Measurements from ENCODE around the gene IFNG-AS1.

Gene IFNG-AS1

DNA sequence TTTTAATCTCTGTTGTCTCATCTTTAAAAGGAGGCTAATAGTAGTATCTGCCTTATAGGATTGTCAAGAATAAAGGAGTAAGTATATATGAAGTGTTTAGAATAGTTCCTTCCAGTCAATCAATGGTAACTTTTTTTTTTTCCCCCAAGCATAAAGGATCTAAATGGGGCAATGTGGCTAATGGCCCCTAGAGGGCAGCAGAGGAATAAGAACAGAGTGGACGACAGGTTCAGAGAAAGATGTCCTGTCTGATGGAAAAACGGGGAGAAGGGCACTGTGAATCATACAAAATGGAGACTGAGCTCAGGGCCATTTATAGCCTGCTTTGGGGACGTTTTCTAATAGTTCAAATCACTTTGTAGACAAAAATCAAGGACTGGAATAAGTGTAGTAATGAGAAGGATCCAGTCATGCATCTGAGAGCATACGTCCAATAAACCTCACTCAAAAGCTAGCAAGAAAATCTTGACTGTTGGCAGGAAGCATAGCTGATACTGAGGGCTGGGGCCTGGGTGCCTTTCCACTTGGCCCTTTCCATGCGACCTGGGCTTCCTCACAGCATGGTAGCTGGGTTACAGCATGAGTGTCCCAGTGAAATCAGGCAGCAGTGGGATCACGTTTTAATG lies 51.3 kb downstream of the IFNG-AS1 start:
- DNase-seq: peak; percentile 79

DNA sequence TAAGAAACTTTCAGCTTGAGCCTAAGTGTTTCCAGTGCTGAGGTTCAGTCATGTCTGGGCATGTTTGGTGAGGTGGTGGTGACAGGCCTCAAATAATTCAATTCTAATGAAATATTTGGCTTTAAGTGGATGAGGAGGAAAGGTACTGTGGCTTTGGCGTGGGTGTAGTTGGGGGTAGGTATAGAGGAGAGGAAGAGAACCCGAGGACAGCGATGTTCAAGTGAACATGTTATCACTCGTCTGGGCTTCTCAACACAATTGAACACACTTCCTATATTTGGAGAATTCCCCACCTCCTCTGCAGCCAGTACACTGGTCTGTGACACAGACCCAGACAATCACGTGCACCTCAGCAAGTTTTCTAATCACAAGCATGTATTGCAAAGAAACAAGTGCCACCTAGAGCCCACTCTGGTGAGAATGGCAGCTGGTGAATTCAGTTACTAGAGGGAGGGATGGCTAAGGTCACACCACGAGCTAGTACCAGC lies 53.0 kb downstream of the IFNG-AS1 start:
- DNase-seq: no peak

DNA sequence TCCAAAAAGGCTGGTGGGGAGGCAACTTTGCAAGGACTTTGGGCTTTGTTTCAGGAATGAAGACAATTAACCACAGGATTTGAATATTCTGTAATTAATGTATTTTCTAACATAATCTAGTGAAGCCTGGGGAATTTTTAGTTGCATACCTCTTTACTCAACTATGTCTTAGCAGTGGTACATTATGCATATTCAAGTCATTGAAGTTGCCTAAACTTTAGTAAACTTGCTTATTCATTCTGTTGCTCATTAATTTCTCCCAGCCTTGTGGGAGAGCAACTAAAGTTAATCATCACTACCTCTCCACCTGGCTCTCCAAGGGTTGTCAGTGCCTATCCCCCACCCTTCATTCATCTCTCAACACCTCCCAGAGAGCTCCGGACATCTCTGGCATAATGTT lies 54.2 kb downstream of the IFNG-AS1 start:
- no peak for DNase-seq

DNA sequence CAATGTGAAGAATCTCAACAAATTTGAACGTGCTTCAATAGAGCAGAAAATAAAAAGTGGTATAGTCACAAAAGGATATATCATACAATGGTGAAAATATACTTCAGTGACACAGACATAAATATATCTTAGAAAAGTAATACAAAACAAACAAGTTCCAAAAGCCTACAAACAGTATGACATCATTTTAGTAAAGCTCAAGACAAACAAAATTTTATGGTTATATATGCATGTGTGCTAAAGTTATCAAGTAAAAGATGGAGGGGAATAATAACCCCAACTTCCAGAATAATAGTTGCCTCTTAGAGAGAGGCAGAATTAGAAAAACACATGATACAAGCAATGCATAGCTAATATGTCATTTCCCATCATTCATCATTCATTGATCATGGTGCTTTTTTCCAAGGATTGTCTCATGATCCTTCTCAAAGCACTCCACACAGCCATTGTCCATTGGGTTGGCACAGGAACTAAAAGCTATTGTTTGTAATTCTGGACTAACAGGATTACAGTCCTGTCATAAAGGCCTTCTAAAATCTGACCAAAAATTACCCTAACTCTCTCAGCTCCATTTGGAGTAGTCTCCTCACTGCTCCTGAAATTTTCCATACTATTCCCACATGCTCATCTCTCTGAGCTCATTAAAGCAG lies 59.5 kb downstream of the IFNG-AS1 start:
- no peak for DNase-seq

DNA sequence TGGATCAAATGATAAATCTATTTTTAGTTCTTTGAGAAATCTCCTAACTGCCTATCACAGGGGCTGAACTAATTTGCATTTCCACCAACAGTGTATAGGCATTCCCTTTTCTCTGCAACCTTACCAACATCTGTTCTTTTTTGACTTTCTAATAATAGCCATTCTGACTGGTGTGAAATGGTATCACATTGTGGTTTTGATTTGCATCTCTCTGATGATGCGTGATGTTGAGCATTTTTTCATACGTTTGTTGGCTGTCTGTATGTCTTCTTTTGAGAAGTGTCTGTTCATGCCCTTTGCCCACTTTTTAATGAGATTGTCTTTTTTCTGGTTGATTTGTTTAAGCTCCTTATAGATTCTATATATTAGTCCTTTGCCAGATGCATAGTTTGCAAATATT lies 67.1 kb downstream of the IFNG-AS1 start:
- DNase-seq: no peak

DNA sequence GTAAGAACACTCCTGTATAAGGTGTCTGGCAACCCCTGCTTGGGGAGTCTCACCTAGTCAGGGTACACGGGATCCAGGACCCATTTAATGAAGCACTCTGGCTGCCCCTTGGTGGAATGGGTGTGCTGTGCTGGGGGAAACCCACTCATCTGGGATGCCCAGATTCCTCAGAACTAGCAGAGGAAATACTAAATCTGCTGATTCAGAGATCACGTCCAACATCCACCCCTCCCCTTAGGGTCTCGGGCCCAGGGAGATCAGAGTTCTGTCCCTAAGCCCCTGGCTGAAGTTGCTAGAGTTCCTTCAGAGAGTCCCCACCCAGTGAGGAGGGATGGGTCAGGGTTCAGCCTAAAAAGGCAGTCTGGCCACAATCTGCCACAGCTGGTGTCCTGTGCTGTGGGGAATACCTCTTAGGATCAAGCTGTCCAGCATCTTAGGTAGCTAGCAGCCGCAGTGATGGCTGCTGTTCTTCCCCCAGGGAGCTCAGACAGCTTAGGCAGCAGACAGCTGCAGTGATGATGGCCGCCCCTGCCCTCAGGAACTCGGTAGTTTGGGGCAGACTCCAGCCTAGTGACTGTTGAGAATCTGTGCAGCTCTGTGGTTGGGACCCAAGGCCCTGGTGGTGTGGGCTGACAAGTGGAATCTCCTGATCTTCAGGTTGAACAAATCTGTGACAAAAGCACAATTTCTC lies 74.8 kb downstream of the IFNG-AS1 start:
- DNase-seq: no peak

DNA sequence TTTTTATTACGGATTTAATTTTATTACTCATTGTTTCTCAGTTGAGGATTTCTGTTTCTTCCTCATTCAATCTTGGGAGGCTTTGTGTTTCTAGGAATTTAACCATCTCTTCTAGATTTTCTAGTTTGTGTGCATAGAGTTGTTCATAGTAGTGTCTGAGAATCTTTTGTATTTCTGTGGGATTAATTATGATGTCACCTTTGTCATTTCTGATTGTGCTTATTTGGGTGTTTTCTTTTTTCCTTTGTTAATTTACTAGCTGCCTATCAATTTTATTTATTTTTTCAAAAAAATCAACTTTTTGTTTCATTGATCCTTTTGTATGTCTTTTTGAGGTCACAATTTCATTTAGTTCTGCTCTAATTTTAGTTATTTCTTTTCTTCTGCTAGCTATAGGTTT lies 75.9 kb downstream of the IFNG-AS1 start:
- no peak for DNase-seq

DNA sequence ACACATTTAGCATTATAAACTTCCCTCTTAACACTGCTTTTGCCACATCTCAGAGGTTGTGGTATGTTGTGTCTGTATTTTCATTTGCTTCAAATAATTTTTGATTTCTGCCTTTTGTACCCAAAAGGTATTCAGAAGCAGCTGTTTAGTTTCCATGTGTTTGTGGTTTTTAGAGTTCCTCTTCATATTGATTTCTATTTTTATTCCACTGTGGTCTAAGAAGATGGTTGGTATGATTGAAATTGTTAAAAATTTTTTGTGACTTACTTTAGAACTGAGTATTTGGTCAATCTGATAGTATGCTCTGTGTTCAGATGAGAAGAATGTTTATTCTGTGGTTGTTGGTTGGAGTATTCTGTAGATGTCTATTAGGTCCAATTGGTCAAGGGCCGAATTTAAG lies 76.4 kb downstream of the IFNG-AS1 start:
- no peak for DNase-seq

DNA sequence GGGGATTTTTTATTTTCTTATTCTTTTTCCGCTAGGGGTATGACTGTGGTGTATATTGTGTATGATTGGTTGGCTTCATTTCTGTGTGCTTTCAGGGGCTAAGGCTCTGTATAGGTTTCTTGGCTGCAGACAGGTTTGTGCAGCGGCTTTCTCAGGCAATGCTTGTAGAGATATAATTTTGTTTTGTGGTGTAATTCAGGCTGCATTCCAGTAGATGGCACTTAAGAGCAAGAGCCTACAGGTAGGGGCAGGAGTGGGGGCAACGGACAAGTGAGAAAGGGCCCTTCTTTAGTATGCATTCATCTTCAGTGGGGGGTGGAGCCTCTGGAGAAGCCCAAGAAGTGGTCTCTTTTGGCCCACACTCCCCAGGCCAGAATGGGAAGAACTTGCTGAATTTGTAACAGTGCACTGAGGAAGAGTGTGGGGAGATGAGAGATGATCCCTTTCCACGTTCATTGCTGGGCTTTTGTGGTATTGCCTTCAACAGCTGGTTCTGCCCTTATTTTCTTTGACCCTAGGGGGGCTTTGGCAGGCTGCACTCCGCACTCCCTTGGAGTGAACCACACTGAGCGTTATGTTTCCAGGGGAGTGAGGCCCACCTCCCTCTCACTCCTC lies 78.6 kb downstream of the IFNG-AS1 start:
- no peak for DNase-seq

DNA sequence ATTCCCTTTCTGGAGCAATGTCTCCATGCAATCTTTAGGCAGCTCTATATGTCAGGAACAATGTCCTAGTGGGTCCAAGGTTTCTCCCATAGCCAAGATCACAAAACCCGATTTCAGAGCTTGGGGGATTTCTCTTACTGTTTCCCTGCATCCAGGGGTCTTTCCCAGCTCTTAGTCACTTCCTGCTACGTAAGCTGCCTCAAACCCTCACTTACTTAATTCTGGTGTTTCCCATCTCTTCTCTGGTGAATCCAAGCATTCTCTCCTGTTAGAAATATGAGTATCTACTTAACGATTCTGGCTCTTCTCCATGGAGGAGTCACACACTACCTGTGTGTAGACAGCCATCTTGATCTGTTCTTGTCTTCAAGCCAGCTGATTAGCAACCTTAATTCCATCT lies 80.0 kb downstream of the IFNG-AS1 start:
- no peak for DNase-seq
